ENCODE results near the gene BEST3.
"Not testable (repeated sequence)": the region's sequence is repeated elsewhere in the genome, so short reads cannot be mapped to it uniquely, and the experiment has no call there.

The BEST3 gene

DNA sequence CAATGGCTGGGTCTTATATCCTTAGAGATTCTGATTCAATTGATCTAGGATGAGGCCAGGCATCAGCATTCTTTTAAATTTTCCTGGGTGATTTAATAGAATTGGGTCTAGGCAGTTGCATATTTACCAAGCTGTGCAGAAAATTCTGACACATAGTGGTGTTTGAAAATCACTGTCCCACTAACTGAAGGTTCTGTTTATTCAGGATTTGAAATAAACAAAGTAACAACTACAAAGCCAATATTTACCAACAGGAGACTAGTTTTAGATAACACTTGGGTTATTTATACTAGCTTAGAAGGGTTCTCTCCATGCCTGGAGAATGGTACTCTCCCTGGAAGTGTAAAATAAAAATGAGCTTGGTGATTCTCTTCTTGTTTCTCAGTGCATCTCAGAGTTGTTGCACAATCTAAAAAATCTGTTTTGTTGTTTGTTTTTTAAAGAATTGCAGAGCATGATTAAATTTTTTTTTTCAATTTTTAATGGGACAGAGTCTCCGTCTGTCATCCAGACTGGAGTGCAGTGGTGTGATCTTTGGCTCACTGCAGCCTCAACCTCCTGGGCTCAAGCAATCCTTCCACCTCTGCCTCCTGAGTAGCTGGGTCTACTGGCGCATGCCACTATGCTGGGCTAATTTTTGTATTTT is 16.9 kb downstream of the BEST3 start:
- TF ChIP-seq, protein P1, sequence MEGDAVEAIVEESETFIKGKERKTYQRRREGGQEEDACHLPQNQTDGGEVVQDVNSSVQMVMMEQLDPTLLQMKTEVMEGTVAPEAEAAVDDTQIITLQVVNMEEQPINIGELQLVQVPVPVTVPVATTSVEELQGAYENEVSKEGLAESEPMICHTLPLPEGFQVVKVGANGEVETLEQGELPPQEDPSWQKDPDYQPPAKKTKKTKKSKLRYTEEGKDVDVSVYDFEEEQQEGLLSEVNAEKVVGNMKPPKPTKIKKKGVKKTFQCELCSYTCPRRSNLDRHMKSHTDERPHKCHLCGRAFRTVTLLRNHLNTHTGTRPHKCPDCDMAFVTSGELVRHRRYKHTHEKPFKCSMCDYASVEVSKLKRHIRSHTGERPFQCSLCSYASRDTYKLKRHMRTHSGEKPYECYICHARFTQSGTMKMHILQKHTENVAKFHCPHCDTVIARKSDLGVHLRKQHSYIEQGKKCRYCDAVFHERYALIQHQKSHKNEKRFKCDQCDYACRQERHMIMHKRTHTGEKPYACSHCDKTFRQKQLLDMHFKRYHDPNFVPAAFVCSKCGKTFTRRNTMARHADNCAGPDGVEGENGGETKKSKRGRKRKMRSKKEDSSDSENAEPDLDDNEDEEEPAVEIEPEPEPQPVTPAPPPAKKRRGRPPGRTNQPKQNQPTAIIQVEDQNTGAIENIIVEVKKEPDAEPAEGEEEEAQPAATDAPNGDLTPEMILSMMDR (IDR thresholded peaks at IDR 0.05; ENCODE audit: extremely low read depth, insufficient read depth, missing control alignments), result no peak
- in situ Hi-C loops (cut with MboI; ENCODE audit: low pct_unique_long_range_greater_than_20kb, low sequenced_read_pairs, unreplicated experiment), result no loop called here
- no peak for DNase-seq (ENCODE audit: low spot score)

DNA sequence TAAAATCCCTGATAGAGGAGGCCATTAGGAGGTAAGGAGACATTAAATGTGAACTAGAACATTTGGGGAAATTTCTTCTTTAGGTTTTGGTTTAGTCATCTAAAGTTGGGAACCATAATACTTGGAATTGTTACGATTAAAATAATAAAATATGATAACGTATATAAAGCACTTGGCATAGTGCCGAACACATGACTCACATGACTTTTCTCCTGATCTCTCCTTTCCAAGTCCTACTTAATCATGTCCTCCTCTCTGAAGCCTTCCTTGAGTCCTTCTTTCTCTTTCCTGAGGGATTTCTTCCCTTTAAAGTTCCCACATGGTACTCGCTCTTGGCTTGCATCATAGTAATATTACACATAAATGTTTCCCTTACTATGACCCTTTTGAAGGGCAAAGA is 20.0 kb downstream of the BEST3 start:
- TF ChIP-seq, protein P1 (IDR thresholded peaks at IDR 0.05; ENCODE audit: extremely low read depth, insufficient read depth, missing control alignments), result no peak
- in situ Hi-C loops (cut with MboI; ENCODE audit: low pct_unique_long_range_greater_than_20kb, low sequenced_read_pairs, unreplicated experiment), result no loop called here
- DNase-seq (ENCODE audit: low spot score), result no peak

DNA sequence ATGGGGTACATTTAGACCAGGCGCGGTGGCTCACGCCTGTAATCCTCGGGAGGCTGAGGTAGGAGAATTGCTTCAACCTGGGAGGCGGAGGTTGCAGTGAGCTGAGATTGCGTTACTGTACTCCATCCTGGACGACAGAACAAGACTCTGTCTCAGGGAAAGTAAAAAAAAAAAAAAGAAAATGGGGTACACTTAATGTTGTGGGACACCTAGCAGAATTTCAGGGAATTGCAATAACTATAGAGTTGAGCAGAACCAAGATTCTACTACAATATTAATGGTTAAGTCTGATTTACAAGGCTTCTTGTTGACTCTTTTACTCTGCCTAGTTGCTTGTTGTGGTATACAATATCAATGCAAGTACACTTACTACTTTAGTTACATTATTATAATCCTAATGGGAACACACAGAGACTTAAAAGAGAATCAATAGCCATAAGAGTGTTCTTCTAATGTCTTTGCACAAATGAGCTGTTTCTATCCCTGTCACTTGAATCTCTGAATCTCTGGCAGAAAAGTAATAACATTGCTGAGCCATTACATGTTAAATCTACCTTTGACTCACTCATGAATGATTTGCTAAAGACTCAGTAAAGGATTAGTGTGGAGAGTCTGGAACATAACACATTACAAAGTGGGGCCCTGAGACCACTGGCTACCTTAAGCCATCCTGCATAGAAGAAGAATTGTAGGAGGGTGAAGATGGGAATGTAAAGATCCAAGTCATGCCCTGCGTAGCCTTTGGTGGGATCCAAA is 22.7 kb downstream of the BEST3 start:
- in situ Hi-C loops (cut with MboI; ENCODE audit: low pct_unique_long_range_greater_than_20kb, low sequenced_read_pairs, unreplicated experiment), result no loop called here
- DNase-seq (ENCODE audit: low spot score), result no peak
- TF ChIP-seq, protein P1 (IDR thresholded peaks at IDR 0.05; ENCODE audit: extremely low read depth, insufficient read depth, missing control alignments), result no peak

DNA sequence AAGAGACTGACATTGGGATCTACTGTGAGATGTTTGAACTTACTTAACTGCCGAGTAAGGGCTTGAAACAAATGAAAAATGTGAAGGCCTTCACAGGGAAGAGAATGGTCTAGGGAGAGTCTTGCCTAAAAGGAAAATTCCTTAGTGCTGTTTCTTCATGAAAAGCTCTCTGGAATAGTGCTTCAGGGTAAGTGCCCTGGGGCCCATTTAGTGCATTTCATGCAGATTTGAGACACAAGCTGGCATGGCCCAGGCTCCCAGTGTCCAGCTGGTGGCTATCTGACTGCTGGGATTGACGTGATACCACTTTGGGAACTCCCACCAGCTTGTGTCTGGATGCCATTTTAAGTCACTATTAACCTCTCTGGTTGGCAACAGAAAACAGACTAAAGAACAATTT is 26.9 kb downstream of the BEST3 start:
- DNase-seq (ENCODE audit: low spot score), result no peak
- TF ChIP-seq, protein P1 (IDR thresholded peaks at IDR 0.05; ENCODE audit: extremely low read depth, insufficient read depth, missing control alignments), result no peak
- in situ Hi-C loops (cut with MboI; ENCODE audit: low pct_unique_long_range_greater_than_20kb, low sequenced_read_pairs, unreplicated experiment), result no loop called here

DNA sequence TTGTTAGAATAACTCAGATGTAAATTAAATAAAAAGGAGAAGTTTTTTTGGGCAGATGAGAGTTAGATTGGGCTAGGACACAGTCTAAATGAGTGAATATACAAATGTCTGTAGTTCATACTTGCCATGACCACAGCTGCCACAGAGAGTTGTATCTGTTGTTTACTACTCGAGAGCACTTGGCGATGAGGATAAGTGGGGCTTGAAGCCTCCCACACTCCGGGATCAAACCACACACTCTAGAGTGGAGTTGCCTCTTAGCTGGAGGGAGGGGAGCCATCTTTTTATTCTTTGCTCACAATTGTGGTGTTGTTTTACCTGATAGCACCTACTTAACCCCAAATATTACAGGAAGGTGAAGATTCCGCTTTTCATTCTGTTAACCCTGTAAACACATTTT is 27.5 kb downstream of the BEST3 start:
- in situ Hi-C loops (cut with MboI; ENCODE audit: low pct_unique_long_range_greater_than_20kb, low sequenced_read_pairs, unreplicated experiment), result no loop called here
- TF ChIP-seq, protein P1 (IDR thresholded peaks at IDR 0.05; ENCODE audit: extremely low read depth, insufficient read depth, missing control alignments), result no peak
- DNase-seq (ENCODE audit: low spot score), result no peak

DNA sequence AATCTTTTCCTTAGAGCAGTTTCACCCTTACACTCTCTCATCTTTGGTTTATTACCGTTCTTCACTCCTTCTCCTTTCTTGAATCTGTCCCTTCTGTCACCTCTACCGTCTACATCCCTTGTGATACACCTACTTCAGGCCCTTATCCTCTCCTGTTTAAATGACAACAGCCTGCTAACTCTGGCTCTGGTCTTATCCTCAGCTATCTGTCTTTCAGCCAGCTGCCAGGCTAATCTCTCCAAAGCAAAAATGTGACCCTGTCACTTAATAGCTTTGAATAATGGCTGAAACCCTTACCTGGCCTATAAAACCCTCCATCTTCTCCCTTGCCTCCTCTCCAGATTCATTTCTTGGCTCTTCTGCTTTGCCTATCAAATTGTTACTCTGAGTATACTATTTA is 32.3 kb downstream of the BEST3 start:
- TF ChIP-seq, protein P1 (IDR thresholded peaks at IDR 0.05; ENCODE audit: extremely low read depth, insufficient read depth, missing control alignments), result no peak
- no peak for DNase-seq (ENCODE audit: low spot score)
- in situ Hi-C loops (cut with MboI; ENCODE audit: low pct_unique_long_range_greater_than_20kb, low sequenced_read_pairs, unreplicated experiment), result no loop called here

DNA sequence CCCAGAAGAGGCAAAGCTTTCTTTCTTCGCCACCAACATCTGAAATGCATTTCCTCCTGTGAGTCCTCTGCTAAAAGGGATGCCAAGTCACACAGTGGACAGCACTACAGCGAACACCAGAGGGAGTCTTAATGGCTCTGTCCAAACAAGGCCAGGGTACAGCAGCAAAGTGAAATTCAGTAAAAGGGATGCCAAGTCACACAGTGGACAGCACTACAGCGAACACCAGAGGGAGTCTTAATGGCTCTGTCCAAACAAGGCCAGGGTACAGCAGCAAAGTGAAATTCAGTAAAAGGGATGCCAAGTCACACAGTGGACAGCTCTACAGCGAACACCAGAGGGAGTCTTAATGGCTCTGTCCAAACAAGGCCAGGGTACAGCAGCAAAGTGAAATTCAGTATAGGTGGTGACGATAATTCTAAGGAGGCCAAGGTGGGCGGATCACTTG is 34.1 kb downstream of the BEST3 start:
- DNase-seq (ENCODE audit: low spot score); in situ Hi-C loops (cut with MboI; ENCODE audit: low pct_unique_long_range_greater_than_20kb, low sequenced_read_pairs, unreplicated experiment): not testable (repeated sequence)

All from GM13977 (cell line).